HG03196 (cell line): ENCODE measurements around the gene ZNF398.

Source experiments
- ATAC-seq: cut with Tn5 transposase; IDR thresholded peaks from one replicate; pipeline ENCODE4 v1.9.1; 2021; ENCODE audit not compliant: unreplicated experiment

The ZNF398 gene

DNA sequence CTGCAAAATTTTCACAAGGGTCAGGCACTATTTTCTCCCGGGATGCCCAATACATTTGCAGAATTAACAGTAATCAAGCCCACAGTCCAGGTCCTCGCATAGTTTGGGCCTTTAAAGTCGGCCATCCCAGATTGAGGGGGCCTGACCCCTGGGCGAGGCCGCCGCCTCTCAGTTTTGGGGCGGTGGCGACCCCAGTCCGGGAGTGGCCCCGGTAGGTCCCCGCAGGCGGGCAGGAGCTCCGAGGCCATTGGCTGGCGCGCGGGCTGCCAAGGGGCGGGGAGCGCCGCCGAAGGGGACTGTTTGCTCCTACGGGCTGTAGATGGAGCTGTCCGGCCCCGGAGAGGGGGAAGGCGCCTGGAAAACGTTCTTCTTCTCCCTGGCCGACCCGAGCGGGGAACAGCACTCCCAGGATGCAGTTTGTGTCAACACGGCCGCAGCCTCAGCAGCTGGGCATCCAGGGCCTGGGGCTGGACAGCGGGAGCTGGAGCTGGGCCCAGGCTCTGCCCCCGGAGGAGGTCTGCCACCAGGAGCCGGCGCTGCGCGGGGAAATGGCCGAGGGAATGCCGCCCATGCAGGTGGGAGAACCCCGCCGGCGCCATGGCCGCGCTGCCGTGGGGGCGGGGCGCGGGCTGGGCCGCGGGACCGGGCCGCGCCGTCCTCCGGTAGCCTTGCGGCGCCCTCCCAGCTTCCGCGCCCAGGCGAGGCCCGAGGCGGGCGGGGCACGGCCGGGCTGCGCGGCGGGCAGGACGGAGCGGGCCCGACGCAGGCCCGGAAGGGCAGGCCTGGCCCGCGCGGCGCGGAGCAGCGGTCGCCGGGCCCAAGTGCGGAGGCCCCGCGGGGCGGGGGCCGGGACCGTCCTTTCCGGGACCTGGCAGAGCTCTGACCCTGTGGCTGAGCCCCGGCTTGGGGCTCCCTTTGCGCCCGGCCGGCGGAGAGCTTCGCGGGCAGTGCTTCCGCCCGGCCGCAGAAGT is 48.2 kb downstream of the ZNF398 start, which contains the start of gene ZNF282:
Gene ZNF282, plus strand, starts transcription at position 367 of the 971 bp plus-strand sequence. Its CDS starts 44 bp downstream, at position 411.
- peak; percentile 92 for ATAC-seq

DNA sequence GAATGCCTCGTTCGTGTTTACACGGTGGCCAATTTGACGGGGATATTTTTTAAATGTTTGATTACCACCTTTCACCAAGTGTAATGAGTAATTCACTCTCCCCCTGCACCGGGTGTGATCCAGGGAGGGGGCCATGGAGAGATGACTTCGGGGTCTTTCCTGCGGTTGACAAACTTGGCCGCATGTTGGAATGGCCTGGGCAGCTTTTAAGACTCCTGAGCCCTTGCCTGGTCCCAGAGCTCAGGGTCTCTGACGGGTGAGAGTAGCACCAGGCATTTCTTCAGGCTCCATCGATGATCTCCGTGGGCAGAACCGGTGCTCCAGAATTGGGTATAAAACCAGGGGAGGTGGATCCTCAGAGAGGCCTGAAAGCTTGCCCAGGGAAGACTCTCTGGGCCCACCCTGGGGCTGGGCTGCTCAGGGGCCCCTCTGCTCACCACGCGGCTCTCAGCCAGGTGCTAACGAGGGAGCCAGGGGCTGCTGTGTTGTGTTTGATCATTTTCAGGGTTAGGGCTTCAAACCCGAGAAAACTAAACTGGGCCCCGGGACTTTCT is 49.0 kb downstream of the ZNF398 start:
- no peak for ATAC-seq

DNA sequence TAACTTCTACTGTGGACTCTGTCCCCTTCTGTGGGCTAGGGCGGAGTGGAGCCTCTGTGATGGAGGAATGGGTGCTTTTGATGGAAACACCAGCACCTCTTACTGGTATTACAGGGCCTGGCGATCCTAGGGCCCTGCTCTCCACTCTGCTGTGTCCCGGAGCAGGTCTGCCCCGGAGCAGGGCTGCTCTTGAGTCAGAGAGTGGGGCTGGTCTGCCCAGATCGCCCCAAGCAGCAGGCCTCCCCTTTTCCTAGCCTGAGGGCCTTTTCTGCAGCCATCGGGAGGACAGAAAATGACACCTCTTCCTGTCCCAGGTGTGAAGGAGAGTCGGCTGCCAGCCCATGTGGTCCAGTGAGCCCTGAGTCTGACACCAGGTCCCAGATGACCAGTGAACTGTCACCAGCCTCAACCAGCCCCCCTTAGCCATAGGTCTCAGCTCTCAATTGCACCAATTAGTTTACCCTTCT is 49.5 kb downstream of the ZNF398 start:
- no peak for ATAC-seq

DNA sequence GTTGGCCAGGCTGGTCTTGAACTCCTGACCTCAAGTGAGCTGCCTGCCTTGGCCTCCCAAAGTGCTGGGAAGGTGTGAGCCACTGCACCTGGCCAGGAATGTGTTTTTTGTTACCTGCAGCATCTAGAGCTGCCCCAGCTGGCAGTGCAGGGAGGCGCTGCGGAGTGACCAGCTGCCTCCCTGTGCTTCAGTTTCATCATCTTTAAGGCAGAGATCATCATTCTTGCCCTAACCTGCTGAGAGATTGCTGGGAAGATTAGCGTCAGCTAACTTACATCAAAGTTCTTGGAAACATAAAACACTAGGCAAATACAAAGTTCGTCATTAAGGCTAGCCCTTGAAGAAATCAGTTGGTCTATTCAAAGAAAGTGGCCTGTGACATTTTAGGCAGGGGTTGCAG is 50.4 kb downstream of the ZNF398 start:
- no peak for ATAC-seq

DNA sequence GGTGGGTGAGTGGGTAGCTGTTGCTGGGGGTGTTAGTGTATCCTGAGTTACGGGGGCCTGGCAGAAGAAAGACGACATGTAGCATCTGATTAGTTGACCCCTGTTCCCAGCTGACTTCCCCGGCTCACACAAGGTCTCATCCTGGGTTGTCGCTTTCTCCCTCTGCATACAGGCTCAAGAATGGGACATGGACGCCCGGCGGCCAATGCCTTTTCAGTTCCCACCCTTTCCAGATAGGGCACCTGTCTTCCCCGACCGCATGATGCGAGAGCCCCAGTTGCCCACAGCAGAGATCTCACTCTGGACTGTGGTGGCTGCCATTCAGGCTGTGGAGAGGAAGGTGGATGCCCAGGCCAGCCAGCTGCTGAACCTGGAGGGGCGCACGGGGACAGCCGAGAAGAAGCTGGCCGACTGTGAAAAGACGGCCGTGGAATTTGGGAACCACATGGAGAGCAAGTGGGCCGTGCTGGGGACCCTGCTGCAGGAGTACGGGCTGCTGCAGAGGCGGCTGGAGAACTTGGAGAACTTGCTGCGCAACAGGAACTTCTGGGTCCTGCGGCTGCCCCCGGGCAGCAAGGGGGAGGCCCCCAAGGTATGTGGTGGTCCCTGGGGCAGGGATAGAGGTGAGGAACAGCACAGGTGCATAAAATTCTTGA is 51.0 kb downstream of the ZNF398 start:
- ATAC-seq: no peak

DNA sequence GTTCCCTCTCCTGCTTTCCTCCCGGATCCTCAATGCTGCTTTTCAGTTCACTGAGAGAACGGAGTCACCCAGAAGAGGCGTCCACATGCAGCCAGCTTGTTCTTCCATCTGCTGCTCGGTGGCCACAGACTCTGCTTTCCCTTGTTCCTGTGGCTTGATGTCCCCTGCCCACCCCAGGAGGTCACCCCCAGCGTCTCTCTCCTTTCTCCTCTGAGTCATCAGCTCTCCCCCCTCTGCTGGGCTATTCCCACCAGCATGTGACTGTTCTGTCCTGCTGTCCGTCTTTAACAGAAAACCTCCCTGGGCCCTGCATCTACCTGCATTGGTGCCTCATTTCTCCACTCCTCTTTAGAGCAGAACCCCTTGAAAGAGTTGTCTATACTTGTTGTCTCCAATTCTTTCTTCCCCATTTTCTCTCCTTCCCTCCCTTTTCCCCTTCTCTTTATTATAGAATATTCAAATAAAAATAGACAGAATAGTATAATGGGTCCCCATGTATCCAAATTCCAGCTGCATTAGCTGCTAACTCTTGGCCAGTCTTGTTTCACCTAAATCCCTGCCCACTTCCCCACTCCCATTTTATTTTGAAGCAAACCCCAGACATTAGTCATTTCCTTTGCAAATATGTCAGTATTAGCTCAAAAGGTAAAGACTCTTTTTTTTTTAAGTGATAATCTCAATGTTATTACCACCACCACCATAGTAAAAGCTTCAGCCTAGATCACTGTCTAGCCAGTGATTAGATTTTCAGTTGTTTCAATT is 52.2 kb downstream of the ZNF398 start:
- ATAC-seq: no peak

DNA sequence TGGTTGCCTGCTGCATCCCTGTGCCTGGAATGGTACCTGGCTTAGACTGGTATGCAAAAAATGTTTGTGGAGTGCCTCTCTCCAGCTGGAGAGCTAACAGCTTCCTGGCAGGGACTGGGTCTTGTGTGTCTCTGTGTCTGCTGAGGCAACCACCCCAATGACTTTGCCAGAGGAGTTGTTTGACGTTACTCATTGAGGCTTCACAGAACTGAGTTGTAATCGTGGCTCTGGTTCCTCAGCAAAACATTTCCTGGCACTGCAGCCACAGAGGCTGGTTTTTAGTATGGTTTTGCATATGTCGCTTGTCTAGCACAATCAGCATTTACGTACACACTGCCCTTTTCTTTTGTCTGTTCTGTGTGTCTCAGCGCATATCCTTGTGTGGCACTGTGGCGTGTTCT is 55.6 kb downstream of the ZNF398 start:
- ATAC-seq: no peak

DNA sequence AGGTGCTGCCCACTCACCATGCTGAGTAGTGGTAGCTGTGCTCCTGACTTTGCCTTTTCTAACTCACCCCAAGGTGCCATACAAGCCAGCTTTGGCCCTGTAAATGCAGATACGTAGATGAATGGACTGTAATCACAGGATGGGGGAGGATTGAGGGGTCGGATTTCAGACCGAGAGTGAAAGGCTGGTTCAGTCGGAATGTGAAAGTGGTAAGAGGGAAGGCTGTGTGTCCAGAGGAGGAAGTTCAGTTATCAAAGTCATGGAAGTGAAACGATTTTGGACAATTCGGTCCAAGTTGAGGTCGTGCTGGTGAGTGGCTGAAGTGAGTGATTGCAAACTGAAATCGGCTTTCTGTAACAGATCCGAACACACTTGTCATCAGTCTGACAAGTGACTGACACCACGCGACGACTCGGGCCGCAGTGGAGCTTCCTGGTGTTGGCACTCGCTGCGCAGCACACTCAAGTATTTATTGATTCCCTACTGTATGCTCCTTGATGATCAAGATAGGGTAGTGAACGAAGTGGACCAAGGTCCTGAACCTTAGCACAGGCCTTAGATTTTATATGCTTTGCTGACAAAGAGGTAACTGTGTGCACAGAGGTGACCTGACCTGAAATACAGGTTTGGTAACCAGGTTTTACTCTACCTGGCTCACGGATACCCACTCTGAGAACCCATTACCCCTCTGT is 58.6 kb downstream of the ZNF398 start:
- ATAC-seq: no peak

DNA sequence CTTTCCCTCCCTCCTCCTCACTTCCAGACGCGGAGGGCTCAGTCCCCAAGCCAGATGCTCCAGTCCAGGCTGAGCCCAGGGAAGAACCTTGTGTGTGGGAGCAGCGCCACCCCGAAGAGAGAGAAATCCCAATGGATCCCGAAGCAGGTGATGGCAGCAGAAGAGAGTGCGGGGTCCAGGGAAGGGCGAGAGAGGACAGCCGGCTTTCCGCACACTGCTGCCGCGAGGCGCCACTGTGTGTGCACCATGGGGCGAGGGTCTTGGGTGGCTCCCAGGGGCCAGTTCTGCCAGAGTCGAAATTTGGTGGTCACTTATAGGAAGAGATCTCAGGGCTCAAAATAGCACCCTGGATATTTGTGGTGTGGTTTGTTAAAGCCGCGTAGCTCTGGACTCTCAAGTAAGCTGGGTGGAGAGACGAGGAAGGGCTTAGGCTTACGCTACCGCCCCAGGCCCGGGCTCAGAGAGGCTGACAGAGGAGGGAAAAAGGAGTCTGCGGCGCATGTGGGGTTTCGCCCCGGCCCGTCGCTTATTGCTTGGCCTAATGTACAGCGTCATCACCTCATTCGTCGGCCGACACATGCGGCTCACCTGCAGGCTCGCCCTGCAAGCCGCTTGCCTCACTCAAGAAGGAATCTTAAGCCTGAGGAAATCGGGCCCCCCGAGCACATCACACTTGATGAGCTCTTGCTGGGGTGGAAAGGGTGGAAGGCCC is 60.2 kb downstream of the ZNF398 start:
- ATAC-seq: no peak

DNA sequence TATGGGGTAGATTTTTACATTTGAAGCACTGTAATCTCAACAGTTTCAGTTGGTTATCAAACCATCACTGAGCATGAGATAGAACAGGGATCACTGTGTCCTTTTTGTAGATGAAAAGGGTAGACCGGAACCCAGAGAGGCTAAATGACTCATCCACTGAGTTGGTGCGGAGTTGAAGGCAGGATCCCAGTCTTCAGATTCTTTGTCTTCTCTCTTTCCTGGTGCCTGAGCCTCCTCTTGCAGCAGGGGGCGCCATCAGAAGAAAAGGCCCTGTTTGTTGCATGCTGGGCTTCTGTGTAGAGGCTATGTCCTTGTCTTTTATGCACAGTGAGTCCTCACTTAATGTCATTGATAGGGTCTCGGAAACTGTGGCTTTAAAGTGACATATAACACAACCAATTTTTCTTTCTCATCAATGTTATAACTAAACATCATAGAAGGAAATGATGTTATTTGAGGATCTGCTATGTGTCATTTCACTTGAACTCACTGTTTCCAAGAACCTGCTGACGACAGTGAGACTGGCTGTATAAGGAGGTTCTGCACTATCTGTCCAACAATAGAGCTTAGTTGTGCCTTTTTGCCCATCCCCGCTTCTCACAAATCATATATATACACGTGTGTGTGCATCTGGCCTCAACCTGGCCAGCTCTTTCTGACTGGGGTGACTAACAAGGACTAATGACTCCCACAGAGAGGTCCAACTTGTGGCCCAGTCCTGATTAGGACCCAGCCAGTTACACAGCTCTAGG is 62.4 kb downstream of the ZNF398 start:
- ATAC-seq: no peak

DNA sequence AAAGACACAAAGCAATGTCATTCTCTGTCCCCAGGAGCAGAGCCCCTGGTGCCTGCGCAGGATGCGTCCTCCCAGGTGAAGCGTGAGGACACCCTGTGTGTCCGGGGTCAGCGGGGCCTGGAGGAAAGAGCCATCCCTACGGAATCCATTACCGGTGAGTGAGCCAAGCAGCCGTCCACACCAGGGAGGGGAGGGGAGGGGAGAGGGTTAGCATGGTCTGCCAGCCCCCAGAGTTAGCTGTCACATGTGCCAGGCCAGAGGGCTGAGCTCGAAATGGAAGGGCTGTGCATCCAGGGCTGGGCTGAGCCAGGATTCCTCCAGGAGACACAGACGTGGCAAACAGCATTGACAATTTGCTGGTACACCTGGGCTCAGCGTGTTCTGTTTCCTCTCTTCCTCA is 63.3 kb downstream of the ZNF398 start:
- no peak for ATAC-seq

DNA sequence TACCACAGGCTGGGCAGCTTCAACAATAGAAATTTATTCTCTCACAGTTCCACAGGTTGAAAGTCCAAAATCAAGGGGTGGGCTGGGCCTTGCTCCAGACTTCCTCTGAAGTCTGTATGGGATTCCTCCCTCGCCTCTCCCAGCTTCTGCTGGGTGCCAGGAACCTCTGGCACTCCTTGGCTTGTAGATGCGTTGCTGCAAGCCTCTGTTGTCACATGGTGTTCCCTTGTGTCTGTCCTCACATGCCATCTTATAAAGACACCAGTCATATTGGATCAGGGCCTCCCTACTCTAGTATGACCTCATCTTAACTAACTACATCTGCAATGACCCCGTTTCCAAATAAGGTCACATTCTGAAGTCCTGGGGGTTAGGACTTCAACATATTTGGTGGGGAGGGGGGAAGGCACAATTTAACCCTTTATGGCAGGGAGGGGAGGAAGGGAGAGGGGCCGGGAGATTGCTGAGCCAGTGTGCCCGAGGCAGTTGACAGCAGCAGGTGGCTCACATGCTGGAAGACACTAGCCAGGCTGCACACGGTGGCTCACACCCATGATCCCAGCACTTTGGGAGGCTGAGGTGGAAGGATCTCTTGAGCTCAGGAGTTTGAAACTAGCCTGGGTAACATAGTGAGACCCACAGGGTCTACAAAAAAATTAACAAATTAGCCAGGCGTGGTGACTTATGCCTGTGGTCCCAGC is 66.9 kb downstream of the ZNF398 start:
- ATAC-seq: no peak

DNA sequence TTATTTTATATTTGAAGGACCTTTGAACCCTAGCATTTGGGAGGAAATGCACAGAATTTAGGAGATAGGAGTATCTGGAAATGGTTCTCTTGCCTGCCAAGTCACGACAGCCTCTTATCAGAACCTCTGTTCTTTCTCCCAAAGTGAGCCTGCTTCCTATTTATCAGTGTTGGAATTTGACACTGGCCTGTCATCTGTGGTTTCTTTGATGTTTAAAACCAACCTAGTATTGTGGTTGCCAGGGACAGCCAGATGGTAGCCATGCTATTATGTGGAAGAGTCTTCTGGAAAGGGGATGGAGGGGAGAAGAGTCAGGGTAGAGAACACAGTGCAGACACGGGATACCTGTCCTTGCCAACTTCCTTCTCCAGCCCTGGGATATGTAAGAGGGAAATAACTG is 69.1 kb downstream of the ZNF398 start:
- no peak for ATAC-seq

DNA sequence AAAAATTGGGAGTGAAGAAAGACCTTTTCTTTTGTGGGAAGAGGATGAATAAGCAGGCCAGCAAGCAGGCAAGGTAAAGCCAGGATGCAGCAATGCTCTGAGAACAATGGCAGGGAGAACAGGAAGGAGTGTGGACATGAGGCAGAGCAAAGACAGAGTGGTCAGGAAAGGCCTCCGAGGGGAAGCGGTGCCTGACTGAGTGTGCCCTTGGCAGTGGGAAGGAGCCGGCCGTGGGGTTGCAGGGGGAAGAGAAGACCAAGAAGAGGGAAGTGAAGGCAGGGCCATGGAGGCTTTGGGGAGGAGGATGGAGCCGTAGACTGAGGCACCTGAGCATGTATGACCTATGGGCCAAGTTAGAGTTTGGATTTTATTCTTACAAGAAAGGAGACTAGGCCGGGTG is 70.3 kb downstream of the ZNF398 start:
- no peak for ATAC-seq

DNA sequence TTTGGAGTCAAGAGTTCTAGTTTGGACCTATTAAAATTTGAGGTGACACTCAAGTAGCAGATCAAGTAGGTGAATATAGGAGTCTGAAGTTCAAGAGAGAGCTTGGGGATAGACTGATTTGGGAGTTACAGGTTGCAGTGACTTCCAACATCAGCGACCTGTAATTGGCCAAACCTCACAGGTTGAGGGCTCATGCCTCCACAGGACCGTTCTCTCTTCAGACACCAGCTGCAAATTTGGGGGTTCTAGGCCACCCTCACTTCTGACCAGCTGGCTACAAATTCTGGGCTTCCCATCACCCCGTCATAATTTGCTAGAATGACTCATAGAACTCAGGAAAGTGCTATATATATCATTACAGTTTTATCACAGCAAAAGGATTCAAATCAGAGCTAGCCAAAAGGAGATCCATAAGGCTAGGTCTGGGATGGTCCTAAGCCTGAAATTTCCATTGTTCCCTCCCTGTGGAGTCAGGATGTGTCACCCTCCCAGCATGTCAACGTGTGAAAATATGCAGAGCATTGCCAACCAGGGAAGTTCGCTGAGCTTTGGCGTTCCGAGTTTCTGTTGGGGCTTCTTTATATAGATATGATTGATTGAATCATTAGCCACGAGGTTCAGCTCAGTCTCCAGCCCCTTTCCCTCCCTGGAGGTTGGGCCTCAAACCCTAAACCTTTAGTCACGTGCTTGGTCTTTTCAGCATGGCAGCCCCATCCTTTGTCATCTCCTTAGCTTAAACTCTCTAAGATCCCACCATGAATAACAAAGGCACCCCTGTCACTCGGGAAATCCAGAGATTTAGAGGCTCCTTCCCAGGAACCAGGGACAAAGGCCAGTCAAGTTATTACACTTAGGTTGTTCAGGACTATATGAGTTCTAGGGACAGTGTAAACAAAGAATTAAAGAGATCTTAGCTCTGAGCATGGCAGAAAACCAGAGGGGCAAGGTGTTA is 71.5 kb downstream of the ZNF398 start:
- no peak for ATAC-seq

DNA sequence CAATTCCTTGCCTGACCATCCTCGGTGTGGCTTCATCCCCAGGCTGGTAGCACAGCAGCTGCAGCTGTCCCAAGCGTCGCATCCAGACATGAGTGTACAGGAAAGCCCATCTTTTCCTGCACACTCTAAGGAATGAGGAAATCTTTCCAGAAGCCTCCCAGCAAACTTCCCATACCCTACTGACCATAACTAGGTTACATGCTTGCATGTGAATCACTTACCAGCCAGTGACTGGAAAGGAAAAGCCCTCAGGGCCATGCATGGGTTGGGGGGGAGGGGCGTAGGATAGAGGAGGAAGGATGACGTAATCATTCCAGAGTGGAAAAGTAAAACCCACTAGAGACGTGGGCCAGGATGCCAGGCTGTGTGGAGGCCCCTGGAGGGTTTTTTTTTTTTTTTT is 73.3 kb downstream of the ZNF398 start:
- no peak for ATAC-seq

DNA sequence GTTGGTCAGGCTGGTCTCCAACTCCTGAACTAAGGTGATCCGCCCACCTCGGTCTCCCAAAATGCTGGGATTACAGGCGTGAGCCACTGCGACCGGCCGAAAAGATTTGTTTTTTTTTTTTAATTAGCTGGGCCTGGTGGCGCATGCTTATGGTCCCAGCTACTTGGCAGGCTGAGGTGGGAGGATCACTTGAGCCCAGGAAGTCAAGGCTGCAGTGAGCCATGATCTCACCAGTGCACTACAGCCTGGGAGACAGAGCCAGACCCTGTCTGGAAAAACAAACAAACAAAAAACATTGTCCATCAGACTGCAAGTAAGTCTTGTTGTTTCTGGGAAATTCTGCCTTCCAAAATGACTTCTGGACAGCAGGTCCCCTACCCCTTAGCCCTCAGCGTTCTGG is 75.9 kb downstream of the ZNF398 start:
- no peak for ATAC-seq
